Stimulated activated CD4-positive, alpha-beta T cell treated with anti-CD3 and anti-CD28 coated beads, Interleukin-15, amount 100 ng/mL, for 48 hours (primary cell): ENCODE data around the gene GALNT13.

Experiments used
- DNase-seq, 2 donors: peaks; one replicate each; pipeline ENCODE4 v3.0.0-alpha.2; 2020; ENCODE audit warnings: low read depth in 2 of 2

GALNT13 gene

DNA sequence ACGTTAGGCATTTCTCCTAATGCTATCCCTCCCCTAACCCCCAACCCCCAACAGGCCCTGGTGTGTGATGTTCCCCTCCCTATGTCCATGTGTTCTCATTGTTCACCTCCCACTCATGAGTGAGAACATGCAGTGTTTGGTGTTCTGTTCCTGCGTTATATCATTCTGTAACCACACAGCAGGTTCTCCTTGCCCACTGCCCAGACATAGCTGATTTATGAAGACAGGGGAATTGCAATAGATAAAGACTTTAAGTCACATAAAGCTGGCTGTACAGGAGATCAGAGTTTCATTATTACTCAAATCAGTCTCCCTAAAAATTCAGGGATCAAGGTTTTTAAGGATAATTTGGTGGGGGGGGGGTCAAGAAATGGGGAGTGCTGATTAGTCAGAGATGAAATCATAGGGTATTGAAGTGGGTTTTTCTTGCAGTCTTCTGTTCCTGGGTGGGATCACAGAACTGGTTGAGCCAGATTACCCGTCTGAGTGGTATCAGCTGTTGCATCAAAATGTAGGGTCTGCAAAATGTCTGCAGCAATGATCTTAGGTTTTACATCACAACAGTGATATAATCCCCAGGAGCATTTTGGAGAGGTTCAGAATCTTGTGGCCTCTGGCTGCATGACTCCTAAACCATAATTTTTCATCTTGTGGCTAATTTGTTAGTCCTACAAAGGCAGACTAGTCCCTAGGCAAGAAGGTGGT is 434.7 kb downstream of the GALNT13 start:
- DNase-seq = no peak

- DNase-seq = no peak
These were observed 435.3 kb downstream of the GALNT13 start for GRCh38 chr2:154307007-154307406.

GRCh38 chr2:154324601-154325000 is 452.9 kb downstream of the GALNT13 start:
- no peak for DNase-seq

DNA sequence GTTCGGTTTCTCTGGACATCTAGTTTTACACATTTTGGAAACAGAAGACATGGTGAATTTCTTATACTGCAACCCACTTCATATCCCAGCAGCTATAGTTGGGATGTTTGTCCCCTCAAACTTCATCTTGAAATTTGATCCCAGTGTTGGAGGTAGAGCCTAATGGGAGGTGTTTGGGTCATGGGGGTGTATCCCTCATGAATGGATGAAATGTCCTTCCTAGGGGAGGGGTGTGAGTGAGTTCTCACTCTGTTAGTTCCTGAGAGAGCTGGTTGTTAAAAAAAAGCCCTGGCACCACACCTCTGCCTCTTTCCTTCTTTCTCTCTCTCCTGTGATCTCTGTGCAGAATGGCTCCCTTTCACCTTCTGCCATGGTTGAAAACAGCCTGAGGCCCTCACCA is 457.8 kb downstream of the GALNT13 start:
- DNase-seq = no peak

GRCh38 chr2:154331784-154332183 is 460.1 kb downstream of the GALNT13 start:
- DNase-seq = no peak

GRCh38 chr2:154336201-154336600 is 464.5 kb downstream of the GALNT13 start:
- DNase-seq = no peak

GRCh38 chr2:154338352-154338967 is 466.7 kb downstream of the GALNT13 start:
- DNase-seq = no peak

GRCh38 chr2:154343282-154343681 is 471.6 kb downstream of the GALNT13 start:
- DNase-seq = no peak

- no peak for DNase-seq
These were observed 479.2 kb downstream of the GALNT13 start for GRCh38 chr2:154350911-154351310.

GRCh38 chr2:154361276-154361675 is 489.6 kb downstream of the GALNT13 start:
- no peak for DNase-seq

- no peak for DNase-seq
These were observed 496.4 kb downstream of the GALNT13 start for GRCh38 chr2:154368153-154368552.

DNA sequence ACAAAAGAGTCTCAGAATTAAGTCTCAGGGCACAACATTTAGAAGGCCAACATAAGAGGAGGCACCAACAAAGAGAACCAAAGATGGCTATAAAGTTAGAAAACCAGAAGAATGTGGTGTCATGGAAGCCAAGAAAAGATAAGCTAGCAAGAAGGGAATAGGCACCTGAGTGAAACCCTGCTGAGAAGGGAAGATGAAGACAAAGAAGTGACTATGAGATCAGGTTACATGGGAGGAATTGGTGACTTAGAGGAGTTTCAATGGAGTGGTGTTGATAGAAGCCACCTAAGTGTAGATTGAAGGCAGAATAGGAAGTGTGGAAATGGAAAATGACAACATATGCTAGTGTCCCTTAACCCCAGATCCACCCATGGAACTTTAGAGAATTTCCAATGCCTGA is 499.2 kb downstream of the GALNT13 start:
- no peak for DNase-seq

DNA sequence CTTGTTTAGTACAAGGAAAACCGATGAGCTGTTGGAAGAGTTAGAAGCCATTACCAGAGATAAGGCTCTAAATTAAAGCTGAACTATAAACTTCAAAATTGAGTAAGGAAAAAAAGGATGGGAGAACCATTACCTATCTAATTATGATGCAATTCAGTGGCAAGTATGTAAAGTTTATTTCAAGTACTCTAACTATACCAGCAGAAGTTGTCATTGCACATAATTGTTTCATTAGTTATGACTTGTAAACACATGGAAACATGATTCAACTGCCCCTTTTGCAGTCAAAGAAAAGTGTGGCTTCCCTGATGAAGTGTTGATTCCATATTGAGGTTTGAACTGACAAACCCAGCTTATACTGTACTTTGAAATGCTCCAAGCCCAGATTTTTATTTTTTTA is 502.7 kb downstream of the GALNT13 start:
- no peak for DNase-seq

DNA sequence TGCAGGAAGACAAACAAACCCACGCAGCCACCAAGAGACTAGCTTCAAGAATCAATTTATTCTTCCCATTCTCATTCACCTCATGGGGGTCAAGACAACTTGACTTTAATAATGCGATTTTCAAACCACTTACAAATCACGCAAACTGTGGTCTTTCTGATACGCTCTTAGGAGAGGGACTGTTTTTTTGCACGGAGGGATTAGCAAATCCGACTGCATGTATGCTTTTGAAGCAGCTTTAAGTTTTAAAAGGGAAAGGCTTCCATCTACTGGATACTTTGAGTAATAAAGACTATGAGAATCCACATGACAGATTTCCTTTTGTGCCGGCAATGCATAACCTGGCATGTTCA is 503.8 kb downstream of the GALNT13 start:
- DNase-seq = no peak

DNA sequence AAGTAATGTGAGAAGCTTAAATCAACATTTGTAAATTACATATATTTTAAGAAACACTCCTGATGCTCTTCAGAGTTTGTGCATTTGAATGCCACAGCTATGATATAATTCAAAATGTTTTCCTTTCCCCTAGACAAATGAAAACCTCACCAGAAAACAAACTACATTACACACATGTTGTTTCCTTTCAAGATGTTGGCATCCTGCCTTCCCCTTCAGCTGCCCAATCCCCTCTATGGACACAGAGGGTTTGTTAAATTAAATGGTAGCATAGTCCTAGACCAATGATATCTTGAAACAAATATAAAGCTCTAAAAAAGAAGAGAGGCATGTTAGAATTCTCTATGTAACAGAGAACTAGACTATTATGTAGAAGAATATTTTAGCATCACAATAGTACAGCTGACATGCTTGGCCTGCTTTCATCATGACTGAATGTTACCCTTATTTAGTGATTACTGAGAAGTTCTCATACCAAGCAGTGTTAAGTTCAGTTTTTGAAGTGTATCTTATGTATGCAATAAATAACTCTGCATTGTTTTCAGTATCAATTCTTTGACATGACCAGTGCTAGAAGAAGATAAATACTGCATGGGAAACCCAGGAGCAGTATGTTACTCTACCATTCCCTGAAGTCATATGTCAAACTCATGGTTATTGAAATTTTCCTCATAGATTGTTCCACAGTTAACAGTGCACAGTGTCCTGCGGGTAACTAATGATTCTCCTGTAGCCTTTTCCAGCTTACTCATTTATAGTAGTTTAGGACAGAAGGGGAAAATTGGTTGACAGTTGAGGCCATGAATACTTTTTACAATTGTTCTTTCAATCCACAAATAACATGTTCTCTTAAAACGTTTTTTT is 510.4 kb downstream of the GALNT13 start:
- DNase-seq = no peak

DNA sequence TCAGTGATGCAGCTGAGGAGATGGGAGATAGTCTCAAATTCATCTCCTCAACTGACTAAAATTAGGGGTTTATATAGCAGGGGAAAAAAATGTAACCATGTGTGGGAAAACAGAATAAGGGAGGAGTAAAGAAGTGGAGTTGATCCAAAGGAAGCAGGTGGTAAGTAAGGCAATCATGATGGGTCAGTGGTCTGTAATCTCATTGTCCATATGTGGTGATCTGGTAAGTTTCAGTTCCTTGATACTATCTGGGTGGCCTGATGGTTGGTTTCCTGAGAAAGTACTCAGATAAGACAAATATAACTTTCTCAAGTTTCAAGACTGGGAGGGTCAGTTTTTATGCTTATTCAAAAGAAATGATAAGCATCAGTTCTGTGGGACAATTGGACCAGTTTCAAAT is 514.5 kb downstream of the GALNT13 start:
- DNase-seq = no peak

- DNase-seq = no peak
These were observed 519.3 kb downstream of the GALNT13 start for GRCh38 chr2:154391051-154391450.

DNA sequence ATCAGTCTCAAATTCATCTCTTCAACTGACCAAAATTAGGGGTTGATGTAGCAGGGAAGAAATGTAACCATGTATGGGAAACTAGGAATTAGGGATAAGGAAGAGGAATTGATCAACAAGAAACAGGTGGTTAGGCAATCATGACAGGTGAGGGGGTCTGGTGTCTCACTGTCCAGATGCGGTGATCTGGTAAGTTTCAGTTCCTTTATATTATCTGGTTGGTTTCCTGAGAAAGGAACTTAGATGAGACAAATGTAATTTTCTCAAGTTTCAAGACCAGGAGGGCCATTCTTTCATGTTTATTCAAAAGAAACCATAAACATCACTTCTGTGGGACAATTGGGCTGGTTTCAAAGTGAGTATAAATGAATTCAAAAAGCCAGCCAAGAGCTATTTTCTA is 520.5 kb downstream of the GALNT13 start:
- DNase-seq = no peak

DNA sequence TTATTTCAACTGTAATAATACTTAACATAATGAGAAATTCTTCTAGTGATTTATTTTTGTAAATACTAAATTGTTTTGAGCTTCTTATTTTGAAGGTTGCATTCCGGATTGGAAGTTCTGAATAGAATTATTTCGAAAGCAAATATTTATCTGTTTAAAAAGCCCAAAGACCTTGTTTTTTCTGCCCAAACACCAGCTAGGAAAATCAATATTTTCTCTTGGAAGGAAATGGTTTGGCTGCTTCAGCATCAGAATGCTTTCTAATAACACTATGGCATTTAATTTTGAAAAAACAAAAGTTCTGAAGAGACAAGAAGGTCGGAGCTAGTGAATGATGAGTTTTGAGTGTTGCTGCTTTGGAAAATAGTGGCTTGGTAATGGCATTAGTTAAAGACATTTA is 522.9 kb downstream of the GALNT13 start:
- no peak for DNase-seq

GRCh38 chr2:154400563-154401290 is 529.0 kb downstream of the GALNT13 start:
- DNase-seq = no peak

DNA sequence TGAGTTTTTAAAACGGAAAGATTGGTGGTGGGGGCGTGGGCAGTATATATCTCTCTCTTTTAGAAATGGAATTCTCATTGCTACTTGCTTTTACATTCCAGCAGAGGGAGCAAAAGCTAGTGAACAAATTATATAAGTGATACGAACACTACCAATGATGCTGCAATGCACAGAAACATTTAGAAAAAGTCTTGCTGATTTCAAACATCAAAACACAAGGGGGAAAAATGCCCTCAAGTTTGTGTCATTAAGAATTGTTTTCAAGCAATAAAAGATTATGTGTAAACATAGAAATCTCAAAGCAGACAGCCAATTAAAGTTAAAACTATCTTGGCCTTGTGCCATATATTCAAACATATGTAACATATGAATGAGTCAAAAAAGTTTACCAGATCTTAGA is 530.5 kb downstream of the GALNT13 start:
- no peak for DNase-seq

DNA sequence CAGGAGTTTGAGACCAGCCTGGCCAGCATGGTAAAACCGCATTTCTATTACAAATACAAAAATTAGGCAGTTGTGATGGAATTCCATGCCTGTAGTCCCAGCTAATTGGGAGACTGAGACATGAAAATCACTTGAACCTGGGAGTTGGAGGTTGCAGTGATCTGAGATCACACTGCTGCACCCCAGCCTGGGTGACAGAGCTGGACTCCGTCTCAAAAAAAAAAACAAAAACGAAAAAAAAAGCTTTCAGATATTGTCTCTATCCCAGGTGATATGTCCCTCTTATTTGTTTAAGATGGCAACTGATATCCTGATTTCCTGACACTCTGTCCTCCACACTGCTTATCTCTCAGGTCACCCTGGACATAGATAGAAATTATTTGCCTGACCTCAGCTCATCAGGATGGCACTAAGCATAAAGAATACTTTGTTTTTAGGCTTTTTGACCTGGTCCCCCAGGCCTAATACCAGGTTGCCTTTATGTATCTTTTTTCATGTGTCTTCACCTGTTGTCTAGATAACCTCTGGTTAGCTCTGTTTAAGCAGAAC is 531.6 kb downstream of the GALNT13 start:
- no peak for DNase-seq
